Stimulated activated CD8-positive, alpha-beta memory T cell treated with anti-CD3 and anti-CD28 coated beads, Interleukin-15, amount 100 ng/mL, for 1 hour (primary cell): ENCODE measurements around the gene DAB1.
"Not testable (repeated sequence)": the region's sequence is repeated elsewhere in the genome, so short reads cannot be mapped to it uniquely, and the experiment has no call there.

Source experiments
- DNase-seq: peaks from one replicate; pipeline ENCODE4 v3.0.0-alpha.2; 2020; ENCODE audit warnings: low read depth

Gene DAB1

DNA sequence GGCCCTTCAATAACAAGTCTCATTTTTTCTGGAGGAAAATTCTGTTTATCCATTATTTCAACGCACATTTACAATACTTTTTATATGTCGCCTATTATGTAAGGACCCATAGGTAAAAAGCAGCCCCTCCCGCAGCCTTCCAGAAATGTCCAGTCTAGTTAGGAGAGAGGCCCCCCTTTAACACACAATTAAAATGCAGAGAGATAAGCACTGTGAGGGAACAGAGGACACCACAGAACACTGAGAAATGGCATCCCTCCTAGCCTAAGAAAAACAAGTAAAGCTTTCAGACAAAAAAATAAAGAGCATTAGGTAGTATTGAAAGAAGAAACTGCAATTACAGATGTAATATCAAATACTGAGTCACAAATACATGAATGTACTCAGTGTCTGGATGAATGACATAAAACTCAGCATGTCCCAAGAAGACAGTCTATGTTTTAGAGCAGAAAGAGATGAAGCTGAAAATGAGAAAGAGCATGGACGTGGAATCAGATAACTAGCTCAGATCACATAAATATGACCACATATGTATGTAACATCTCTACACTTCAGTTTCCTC lies 62.9 kb downstream of the DAB1 start:
- DNase-seq = no peak

DNA sequence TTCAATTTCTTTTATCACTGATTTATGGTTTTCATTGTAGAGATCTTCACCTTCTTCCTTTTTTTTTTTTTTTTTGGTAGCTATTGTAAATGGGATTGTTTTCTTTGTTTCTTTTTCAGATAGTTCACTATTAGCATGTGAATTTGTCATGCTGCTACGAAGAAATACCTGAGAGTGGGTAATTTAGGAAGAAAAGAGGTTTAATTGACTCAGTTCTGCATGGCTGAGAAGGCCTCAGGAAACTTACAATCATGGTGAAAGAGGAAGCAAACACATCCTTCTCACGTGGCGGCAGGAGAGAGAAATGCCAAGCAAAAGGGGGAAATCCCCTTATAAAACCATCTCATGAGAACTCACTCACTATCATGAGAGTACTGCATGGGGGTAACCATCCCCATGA lies 66.4 kb downstream of the DAB1 start:
- no peak for DNase-seq

DNA sequence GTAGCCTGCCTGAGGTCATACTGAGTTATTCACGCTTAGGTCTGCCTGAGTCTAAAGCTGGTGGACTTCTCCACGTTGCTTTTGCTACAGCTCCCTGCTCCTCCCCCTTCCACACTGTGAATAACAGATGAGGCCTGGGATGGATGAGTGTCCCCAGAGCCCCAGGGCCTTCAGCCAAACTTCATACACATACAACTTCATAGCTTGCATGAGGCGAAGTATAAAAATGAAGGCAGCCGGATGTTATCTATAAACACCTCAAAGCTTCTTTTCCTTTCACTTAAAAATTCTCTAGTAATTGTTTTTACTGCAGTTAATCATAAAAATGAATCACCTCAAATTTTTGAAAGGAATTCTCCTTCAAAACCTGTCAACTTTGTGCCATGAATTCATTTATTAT lies 70.2 kb downstream of the DAB1 start:
- DNase-seq = no peak

DNA sequence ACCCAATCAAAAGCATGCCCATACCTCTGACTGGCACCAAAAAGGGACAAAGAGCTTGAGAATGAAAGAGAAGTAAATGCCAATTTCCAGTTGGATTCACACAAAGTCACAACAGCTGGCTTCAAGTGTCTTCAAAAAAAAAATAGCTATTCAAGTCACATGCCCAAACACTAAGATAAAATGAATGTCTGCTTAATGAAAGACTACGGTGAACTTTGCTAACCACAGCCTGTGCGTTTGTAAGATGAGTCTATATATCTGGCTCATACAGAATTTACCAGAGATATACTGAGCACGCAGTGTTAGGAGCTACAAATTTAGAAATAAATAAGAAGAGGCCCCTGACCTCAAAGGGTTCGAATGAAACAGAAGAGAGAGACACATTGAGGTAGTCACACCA lies 73.2 kb downstream of the DAB1 start:
- DNase-seq = no peak

DNA sequence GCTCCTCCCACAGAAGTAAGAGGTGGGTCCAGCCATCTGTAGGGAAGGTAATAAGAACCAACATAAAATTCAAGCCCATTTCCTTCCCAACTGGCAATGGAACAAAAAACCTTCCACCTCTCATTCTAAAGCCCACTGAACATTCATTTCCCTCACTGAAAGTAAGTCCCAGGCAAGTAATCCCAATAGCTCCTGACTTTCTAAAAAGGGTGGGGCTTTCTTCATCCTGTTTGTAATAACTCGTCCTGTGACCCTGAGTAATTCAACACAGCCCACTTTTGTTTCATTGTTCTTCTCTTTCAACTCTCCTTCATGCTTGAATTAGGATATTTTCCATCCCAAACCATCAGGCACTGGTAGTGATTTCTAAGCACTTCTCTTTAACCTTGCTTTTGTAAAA lies 74.9 kb downstream of the DAB1 start:
- no peak for DNase-seq

DNA sequence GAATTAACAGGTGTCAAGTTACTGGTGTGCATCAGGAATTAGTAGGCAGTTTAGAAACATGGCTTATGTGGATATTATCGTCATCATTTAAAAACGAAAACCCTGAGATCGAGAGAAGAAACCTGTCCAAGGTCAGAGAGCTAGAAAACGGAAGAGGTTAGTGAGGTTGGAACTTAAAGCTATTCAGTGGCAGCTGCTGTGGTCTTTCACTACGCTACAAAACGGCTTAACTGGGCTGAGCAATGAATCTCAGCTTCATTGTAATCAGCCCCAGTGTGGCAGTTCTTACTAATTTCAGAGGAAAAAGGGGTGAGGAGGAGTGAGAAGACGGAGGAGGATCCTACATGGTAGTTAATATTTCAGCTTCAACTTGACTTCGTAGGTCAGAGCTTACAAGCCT lies 77.9 kb downstream of the DAB1 start:
- DNase-seq = no peak

DNA sequence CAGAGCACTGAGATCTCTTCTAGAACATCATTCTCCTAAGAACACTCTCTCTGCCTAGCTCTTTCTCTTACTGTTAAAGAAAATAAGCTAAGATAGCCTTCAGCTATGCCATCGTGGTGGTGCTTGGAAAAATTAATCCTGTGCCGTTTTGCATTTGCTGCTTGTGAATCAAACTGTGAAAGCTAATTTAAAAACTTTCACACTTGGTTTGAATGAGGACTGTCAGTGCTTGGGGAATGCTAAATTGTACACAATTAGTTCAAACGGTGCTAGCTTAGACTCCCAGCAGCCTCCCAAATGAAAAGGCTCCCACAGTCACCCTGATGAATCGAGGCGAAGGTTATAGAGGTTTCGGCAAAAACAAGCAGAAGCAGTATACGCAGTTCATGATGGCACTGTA lies 79.6 kb downstream of the DAB1 start:
- no peak for DNase-seq

DNA sequence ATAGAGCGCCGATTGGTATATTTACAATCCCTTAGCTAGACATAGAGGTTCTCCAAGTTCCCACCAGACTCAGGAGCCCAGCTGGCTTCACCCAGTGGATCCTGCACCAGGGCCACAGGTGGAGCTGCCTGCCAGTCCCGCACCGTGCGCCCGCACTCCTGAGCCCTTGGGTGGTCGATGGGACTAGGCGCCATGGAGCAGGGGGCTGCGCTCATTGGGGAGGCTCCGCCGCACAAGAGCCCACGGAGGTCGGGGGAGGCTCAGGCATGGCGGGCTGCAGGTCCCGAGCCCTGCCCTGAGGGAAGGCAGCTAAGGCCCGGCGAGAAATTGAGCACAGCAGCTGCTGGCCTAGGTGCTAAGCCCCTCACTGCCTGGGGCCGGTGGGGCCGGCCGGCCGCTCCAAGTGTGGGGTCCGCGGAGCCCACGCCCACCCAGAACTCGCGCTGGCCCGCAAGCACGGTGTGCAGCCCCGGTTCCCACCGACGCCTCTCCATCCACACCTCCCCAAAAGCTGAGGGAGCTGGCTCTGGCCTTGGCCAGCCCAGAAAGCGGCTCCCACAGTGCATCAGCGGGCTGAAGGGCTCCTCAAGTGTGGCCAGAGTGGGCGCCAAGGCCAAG lies 80.5 kb downstream of the DAB1 start:
- not testable (repeated sequence) for DNase-seq

DNA sequence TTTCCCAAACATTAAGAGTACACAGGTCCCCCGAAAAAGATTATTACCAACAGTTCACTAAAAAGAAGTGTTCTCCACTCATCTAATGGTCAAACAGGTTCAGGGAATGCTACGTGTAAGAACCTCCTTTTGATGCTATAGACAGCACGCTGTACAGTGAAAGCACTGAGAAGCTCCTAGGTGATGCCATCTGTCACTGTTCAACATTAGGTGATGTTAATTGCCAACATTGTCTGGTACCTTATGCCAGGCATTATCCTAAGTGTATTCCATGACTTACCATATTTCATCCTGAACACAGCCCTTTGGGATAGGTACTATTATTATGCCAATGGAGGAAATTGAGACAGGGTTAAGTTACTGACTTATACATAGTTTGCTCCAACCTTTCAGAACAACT lies 82.1 kb downstream of the DAB1 start:
- DNase-seq = no peak

DNA sequence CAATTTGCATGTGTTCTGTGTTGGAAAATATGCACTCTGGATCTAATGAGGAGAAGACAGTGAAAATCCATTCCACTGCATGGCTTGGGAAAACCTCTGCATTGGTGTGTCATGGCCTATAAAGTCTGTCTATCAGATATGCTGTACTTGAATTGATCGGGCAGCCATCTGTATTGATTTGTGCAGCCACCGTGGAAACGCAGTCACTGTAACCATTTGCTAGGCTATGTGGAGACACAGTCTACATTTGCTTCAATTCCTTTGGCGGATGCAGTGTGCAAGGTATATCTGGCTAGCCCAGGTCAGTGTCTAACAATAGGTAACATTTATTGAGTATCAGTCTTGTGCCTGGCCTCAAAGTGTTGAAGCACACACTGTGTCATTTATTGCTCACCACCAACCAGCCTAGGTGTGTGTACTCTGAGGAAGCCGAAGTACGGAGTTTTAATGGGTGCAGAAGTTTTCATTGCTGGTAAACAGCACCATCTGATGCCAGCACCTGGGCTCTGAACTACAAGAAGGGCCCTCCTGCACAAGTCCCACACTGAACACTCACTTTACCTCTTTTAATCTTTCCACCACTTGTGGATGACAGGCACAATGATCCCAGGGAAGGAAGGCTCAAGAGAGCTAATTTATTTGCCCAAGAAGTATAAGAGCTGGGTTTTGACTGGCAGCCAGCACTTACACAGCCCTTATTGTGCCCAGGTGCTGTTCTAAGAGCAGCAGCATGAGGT lies 83.4 kb downstream of the DAB1 start:
- no peak for DNase-seq

DNA sequence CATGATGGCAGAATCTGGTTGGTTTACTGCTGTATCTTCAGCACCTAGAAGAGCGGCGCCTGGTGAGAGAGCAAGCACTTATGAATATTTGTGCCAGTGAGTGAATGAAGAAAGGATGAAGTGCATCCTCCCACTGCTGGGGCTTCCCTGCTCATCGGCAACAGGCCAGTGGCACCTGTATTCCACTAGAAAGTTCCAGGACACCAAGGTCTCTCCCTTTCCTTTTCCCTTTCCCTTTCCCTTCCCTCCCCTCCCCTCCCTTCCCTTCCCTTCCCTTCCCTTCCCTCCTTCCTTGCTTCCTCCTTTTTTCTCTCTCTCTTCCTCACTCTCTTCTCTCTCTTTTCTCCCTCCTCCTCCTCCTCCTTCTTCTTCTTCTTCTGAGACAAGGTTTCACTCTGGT lies 86.2 kb downstream of the DAB1 start:
- DNase-seq = no peak

DNA sequence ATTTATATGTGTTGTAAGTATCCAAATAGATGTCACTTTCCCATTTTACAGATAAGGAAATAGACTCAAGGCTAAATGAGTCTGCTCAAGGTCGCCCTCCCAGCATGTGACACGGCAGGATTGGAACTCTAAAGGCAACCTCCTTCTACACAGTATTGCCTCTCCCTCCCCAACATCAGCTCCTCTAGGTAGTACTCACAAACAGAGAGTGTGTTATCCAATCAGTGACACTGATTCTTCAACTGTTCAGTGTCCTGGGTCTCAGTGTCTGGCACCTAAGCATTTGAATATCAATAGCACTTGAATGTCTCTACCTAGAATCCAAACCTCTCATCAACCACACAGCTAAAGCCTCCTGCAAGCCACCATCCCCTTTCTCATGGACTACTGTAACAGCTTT lies 87.1 kb downstream of the DAB1 start:
- DNase-seq = no peak

DNA sequence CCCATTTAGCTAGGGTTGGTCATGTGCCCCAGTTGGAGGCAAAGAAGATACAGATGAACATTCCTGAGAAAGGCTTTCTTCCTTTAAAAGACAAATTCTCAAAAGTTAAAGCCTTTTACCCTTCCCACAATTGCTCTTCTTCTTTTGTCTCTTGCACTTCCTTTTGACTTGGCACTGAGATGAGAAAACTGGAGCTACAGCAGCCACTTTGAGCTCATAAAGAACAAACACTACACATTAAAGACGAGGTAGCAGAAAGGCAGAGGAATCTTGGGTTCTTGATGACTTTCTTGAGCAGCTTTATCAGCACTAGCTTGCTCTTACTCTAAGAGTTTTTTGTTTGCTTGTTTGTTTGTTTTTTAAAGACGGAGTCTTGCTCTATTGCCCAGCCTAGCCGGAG lies 92.2 kb downstream of the DAB1 start:
- DNase-seq = no peak

DNA sequence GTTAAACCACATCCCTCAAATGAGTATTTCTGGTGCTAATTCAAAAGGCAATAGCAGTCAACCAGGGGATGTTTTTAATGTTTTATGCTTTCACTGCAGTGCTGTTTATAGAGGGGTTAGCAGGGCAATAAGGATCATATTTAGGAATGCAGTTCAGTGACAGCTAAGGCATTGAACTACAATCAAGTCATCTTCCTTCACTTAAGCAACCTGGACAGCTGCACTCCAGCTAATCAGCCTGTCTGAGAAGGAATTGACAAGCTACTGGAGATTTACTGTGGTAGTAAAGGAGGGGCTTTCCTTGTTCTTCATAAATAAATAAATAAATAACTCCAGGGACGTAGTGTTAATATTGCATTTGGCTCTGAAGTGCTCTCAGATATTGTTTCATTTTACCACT lies 93.9 kb downstream of the DAB1 start:
- no peak for DNase-seq

DNA sequence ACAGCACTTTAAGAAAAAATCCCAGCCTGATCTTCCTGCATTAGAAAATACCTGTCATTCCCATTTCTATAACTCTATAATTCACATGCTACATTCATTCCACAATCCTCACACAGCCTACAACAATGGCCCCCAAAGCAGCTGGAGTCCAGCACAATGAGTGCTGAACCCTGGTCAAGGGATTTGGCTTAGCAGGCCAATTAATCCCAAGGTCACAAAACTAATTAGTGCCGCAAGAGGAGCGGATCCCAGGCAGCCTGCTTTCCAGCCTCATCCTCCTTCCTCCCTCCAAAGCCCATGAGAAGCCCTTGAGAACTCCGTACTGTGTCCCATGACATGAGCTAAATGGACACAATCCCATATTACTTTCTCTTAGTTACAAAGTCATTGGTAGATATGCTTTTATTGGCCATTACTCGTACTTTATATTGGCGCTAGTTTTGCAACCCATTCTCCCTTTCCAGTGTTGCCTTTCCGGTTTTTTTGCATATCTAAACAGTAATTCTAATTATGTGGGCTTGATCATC lies 94.8 kb downstream of the DAB1 start:
- DNase-seq = no peak

DNA sequence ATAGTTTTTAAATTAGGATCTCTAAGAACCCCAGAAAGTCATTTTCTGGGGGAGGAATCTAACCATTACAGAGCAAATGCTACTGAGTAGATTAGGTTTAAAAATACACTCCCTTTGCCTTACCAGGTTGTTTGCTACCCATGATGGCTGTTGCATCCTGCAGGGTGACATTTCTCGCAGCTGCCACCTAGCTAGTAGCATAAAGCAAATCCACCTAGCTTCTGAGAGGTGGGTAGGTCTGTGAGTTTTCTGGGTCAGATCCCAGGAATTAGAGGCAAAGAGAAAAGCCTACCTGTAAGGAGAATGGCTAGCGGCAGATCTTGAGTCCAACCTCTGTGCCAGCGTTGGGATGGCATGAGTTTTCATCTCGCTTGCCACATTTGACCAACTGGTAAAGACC lies 95.9 kb downstream of the DAB1 start:
- DNase-seq = no peak

DNA sequence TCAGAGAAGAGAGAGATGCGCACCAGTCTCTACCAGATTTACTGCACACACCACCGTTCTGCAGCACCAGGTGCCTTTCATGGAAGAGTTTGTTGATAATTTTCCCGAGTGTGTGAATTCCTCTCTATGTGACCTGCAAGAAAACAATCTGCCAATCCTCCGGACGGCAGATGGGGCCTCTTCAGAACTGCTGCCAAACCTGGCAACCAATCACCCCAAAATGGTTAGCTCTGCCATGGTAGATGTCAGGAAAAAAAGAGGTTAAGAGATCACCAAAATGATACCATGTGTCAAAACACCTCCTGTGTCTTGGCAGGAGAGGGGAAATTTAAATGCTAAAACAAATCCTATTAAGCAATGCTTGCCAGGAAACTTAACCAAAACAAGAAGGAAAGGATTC lies 96.5 kb downstream of the DAB1 start:
- DNase-seq = no peak

DNA sequence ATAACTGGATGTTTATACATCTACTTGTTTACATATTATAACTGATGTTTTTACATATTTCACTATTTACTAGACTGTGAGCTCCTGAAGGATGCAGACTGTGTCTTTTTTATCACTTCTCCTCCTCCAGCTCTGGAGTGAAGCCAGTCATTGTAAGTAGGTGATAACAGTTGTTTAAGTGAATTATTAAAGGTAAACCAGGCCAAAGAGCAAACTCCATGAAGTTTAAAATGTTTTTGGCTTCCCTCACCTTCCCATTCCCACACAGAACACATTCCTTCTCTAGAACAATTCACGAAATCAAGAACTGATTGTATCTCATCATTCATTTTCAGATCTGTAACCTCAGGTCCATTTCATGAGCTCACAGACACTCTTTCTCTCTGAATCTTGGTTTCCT lies 98.3 kb downstream of the DAB1 start:
- DNase-seq = no peak

DNA sequence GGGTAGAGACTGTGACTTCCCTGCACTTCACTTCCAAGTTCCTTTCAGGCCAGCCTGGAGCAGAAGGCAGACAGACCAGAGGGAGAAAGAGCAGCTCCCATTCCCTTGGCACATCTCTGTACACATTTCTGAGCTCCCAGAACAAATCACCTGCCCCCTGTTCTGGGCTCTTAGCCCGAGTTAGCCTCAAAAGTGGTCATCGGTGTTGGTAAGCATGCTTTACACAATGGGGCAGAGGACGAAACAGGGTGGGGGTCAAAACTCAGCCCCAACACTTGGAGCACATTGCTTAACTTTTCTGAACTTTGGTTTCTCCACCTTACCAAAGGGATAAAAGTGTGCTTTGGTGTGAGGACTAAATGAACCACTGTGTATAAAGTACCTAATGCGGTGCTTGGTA lies 98.7 kb downstream of the DAB1 start:
- DNase-seq = no peak

DNA sequence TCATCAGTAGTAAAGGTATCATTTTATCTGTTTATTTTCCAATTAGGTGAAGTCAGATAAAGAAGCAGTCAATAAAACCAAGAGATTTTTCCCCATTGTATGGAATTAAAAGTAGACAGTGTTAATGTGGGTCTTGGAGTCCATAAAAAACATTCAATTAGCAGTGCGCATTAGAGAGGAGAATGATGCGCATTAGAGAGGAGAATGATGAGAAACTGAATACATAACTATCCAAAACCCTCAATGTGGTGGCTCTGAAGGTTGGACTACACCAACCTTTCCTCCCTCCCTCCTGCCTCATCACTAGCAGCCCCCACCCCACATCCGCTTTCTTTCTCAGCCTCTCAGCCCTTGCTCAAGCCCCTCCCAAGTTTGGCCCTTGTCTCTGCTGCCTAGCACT lies 99.5 kb downstream of the DAB1 start:
- DNase-seq = no peak

DNA sequence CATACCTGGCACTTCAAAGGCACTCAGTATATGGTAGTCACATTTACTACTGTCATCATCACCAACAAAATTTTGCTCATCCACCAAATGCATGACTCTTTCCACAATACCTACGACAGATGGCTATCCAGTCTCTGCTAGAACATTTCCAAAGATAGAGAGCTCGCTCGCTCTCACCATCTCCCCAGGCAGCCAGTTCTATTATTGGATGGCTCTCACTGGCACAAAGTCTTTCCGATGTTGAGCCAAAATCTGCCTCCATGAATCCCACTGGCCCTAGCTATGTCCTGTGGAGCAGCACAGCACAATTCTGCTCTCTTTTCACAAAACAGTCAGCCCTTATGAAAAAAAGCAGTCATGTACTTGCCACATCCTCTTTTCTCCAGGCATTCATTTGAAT lies 102.1 kb downstream of the DAB1 start:
- DNase-seq = no peak

DNA sequence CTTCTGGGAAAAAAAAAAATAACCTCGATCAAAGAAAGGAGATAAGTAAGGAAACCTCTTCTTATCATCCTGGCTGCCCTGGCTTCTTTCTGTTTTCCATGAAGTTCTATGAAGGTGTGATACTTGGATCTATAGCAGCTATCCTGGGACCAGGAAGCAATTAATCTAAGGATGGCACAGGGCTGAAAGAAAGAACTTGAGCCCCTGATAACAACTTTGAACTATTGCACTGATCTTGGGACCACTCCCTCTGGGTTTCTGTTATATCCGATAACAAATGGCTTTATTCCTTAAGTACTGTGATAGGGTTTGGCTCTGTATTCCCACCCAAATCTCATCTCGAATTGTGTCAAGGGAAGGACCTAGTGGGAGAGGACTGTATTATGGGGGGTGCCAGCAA lies 104.1 kb downstream of the DAB1 start:
- DNase-seq = no peak

DNA sequence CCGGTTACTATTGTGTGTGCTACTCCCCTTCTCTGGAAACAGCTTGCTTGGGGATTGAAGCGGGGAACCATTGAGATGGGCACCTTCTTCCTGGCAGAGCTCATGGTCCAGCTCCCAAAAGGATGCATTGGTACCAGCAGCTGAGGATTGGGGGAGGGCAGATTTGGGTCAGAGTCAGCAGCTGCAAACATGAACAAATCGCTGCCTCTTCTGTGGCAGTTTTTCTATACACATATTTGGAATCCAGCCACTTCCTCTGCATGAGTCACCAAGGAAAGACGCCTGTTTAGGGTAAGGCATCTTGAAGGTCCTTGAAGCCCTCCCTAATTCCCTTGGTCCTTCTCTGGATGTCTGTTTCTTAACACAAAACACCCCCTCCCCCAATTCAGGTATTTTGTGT lies 104.7 kb downstream of the DAB1 start:
- no peak for DNase-seq

DNA sequence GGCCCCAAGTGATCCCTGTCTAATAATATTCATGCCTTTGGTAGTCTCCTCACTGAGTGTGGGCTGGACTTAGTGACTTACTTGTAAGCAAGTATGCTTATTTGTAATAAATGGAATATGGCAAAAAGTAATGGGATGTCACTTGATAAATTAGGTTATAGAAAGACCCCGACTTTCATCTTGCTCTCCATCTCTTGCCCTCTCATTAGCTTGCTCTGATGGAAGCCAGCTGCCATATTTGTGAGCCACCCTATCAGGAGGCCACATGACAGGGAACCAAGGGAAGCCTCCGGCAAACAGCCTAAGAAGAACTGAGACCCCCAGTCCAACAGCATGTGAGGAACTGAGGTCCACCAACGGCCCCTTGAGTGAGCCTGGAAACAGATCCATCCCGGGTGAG lies 107.0 kb downstream of the DAB1 start:
- no peak for DNase-seq
